Ascending aorta (tissue), 2 donors: ENCODE results near the gene ITGAL. TPM values are rescaled to one million over a fixed set of nuclear protein-coding genes. Genes with fewer than 3 reads are reported as not detected.
"Not testable (repeated sequence)": the region's sequence is repeated elsewhere in the genome, so short reads cannot be mapped to it uniquely, and the experiment has no call there.

Source experiments
- DNase-seq, 2 donors: peaks; one replicate each; pipeline ENCODE4 v3.0.0-alpha.2; 2019; ENCODE audit warnings: low spot score in 2 of 2
- H3K27ac ChIP-seq, 2 donors: fragments of 200-600 bp; sonication (generic); one replicate each; pipeline ENCODE4 v1.5.1; 2016 to 2017; ENCODE audit warnings: mild to moderate bottlenecking in 1 of 2
- H3K27me3 ChIP-seq: fragments of 200-600 bp; sonication (generic); one replicate; pipeline ENCODE4 v1.5.1; 2017
- H3K36me3 ChIP-seq, 2 donors: fragments of 200-600 bp; sonication (generic); one replicate each; pipeline ENCODE4 v1.5.1; 2016
- H3K4me1 ChIP-seq, 2 donors: fragments of 200-600 bp; sonication (generic); one replicate each; pipeline ENCODE4 v1.5.1; 2016 to 2017; ENCODE audit warnings: mild to moderate bottlenecking in 1 of 2
- H3K4me3 ChIP-seq, 2 donors: fragments of 200-600 bp; sonication (generic); one replicate each; pipeline ENCODE4 v1.5.1; 2016 to 2017; ENCODE audit warnings: mild to moderate bottlenecking in 1 of 2
- H3K9me3 ChIP-seq, 2 donors: fragments of 200-600 bp; sonication (generic); one replicate each; pipeline ENCODE4 v1.5.1; 2016
- intact Hi-C: fragments of 100-400 bp; cut with DNase I; formaldehyde crosslinking; loops from one replicate; pipeline ENCODE4 v1.15.1; 2023
- total RNA-seq: library from RNA; depleted of rRNA; stranded (reverse); fragments of >200 nt; gene quantifications from one replicate; pipeline ENCODE4 v1.1.0, GENCODE V29; 2016
- TF ChIP-seq, protein P1 (sequence below), 3 experiments: fragments of 200-600 bp in 2 of 3; fragments of 450-650 bp in 1 of 3; sonication (generic) in 2 of 3; IDR thresholded peaks; one replicate each; pipeline ENCODE4 v1.5.1; 2016 to 2019; ENCODE audit warnings: antibody characterized with exemption in 3 of 3, mild to moderate bottlenecking in 1 of 3, moderate library complexity in 1 of 3

Gene ITGAL
- total RNA-seq, 1 donor from 2014 or later = 0.11 TPM

- H3K4me1 ChIP-seq = peaks cover 5 to 14% of the 10 kb centered on the region in 2 donors
- intact Hi-C loops = no loop called here
These were observed 23.5 kb upstream of the ITGAL start for GRCh38 chr16:30449116-30449435.

DNA sequence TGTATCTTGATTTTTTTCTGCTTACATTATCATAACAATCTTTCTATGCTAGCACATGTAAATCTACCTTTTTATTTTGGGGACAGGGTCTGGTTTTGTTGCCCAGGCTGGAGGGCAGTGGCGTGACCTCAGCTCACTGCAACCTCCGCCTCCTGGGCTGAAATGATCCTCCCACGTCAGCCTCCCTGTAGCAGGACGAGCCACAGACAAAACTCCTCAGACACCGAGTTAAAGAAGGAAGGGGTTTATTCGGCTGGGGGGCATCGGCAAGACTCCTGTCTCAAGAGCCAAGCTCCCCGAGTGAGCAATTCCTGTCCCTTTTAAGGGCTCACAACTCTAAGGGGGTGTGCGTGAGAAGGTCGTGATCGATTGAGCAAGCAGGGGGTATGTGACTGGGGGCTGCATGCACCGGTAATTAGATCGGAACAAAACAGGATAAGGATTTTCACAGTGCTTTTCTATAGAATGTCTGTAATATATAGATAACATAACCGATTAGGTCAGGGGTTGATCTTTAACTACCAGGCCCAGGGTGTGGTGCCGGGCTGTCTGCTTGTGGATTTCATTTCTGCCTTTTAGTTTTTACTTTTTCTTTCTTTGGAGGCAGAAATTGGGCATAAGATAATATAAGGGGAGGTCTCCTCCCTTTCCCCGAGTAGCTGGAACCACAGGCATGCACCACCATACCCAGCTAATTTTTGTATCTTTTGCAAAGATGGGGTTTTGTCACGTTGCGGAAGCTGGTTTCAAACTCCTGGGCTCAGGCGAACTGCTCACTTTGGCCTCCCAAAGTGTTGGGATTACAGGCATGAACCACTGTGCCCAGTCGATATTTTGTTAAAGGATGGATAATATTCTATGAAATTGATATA lies 19.6 kb upstream of the ITGAL start:
- H3K4me3 ChIP-seq, H3K27me3 ChIP-seq, H3K36me3 ChIP-seq, H3K9me3 ChIP-seq, DNase-seq, H3K4me1 ChIP-seq, H3K27ac ChIP-seq, intact Hi-C loops: not testable (repeated sequence)

More at GRCh38 chr16:30449116-30449435, 23.5 kb upstream of the ITGAL start:
- no peaks in the 10 kb centered on the region for H3K9me3 ChIP-seq
- H3K27me3 ChIP-seq = no peaks in the 10 kb centered on the region
- TF ChIP-seq, protein P1, sequence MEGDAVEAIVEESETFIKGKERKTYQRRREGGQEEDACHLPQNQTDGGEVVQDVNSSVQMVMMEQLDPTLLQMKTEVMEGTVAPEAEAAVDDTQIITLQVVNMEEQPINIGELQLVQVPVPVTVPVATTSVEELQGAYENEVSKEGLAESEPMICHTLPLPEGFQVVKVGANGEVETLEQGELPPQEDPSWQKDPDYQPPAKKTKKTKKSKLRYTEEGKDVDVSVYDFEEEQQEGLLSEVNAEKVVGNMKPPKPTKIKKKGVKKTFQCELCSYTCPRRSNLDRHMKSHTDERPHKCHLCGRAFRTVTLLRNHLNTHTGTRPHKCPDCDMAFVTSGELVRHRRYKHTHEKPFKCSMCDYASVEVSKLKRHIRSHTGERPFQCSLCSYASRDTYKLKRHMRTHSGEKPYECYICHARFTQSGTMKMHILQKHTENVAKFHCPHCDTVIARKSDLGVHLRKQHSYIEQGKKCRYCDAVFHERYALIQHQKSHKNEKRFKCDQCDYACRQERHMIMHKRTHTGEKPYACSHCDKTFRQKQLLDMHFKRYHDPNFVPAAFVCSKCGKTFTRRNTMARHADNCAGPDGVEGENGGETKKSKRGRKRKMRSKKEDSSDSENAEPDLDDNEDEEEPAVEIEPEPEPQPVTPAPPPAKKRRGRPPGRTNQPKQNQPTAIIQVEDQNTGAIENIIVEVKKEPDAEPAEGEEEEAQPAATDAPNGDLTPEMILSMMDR (IDR thresholded peaks at IDR 0.05) = no peak
- DNase-seq = no peak
- no peak overlapping the region for H3K27ac ChIP-seq
- H3K4me3 ChIP-seq = no peak overlapping the region
- H3K36me3 ChIP-seq = no peaks in the 10 kb centered on the region

- Histone ChIP-seq H3K4me1 (no peaks in the 10 kb centered on the region), H3K4me3 (no peak overlapping the region), H3K27me3 (no peaks in the 10 kb centered on the region), H3K36me3 (no peaks in the 10 kb centered on the region), H3K9me3 (no peaks in the 10 kb centered on the region), H3K27ac (no peak overlapping the region)
- TF ChIP-seq, protein P1 (IDR thresholded peaks at IDR 0.05) = no peak
- DNase-seq = no peak
- intact Hi-C loops = no loop called here
These were observed 16.2 kb upstream of the ITGAL start for GRCh38 chr16:30456302-30456701.

DNA sequence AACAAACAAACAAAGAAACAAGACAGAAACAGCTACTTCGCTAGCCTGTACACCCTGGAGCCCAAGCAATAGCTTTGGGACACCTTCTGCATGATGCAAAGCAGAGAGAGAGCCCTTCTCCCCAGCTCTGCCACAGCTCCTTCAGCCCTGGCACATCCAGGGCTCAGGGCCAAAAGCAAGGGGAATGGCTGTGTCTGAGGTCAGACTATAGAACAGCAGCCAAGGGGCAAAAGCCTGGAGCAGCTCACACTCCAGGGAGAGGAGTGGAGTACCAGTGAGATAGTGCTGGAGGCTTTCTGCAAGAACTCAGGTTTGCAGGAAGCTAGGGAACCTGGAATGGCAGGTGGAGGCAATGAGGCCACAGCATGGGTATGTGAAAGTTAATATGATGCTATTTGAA lies 15.3 kb upstream of the ITGAL start:
- intact Hi-C loops = no loop called here
- Histone ChIP-seq H3K9me3 (no peaks in the 10 kb centered on the region), H3K4me3 (no peak overlapping the region), H3K27ac (no peak overlapping the region), H3K27me3 (no peaks in the 10 kb centered on the region), H3K36me3 (no peaks in the 10 kb centered on the region), H3K4me1 (no peaks in the 10 kb centered on the region)
- DNase-seq = no peak
- TF ChIP-seq, protein P1 (IDR thresholded peaks at IDR 0.05) = no peak

DNA sequence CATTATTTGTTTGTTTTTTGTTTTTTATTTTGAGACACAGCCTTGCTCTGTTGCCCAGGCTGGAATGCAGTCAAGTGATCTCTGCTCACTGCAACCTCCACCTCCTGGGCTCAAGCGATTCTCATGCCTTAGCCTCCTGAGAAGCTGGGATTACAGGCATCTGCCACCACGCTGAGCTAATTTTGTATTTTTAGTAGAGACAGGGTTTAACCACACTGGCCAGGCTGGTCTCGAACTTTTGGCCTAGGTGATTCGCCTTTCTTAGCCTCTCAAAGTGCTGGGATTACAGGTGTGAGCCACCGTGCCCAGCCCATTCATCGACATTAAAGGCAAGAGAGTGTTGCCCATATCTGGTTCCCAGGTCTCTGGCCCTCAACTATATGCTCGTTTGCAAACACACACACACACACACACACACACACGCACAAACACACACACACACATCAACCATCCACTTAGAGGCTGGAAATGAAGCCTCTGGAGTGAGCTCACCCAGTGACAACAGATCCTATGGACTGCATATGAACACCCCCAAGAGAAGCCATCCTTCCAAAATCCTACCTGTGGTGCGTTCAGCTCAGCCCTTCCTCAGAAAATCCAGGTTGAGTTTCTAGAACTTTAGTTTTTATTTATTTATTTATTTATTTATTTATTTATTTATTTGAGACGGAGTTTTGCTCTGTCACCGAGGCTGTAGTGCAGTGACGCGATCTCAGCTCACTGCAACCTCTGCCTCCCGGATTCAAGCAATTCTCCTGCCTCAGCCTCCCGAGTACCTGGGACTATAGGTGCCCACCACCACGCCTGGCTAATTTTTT lies 14.6 kb upstream of the ITGAL start:
- H3K27me3 ChIP-seq = no peaks in the 10 kb centered on the region
- H3K27ac ChIP-seq = no peak overlapping the region
- H3K36me3 ChIP-seq = no peaks in the 10 kb centered on the region
- no peaks in the 10 kb centered on the region for H3K9me3 ChIP-seq
- intact Hi-C loops = no loop called here
- H3K4me3 ChIP-seq = no peak overlapping the region
- DNase-seq = no peak
- TF ChIP-seq, protein P1 (IDR thresholded peaks at IDR 0.05) = no peak
- H3K4me1 ChIP-seq = no peaks in the 10 kb centered on the region
